NCI-H2081 (cell line): Measurements from ENCODE around the gene PCYT2.

Experiments used
- DNase-seq, 2 experiments: peaks; one replicate each; lab custom pipeline; 2025; lab: John Stamatoyannopoulos, UW

The PCYT2 gene

GRCh38 chr17:81942167-81942553 lies 31.0 kb upstream of the PCYT2 start:
- DNase-seq, result no peak

- DNase-seq, result no peak
Observed at GRCh38 chr17:81941484-81942166, 30.4 kb upstream of the PCYT2 start.

GRCh38 chr17:81940538-81941483 lies 29.6 kb upstream of the PCYT2 start:
- DNase-seq, result no peak

GRCh38 chr17:81939881-81940385 lies 28.7 kb upstream of the PCYT2 start:
- no peak for DNase-seq

GRCh38 chr17:81939218-81939617 lies 28.0 kb upstream of the PCYT2 start:
- DNase-seq, result no peak

- DNase-seq, result no peak
Observed at GRCh38 chr17:81935709-81936084, 24.5 kb upstream of the PCYT2 start.

- DNase-seq, result no peak
Observed at GRCh38 chr17:81934850-81935708, 23.9 kb upstream of the PCYT2 start.

GRCh38 chr17:81934098-81934757 lies 23.0 kb upstream of the PCYT2 start:
- no peak for DNase-seq

- DNase-seq, result no peak
Observed at GRCh38 chr17:81933178-81933699, 22.0 kb upstream of the PCYT2 start.

- no peak for DNase-seq
Observed at GRCh38 chr17:81932333-81932983, 21.3 kb upstream of the PCYT2 start.

GRCh38 chr17:81931557-81932332 lies 20.5 kb upstream of the PCYT2 start:
- DNase-seq, result peak in 1 of 2 experiments; percentile 50

GRCh38 chr17:81931189-81931556 lies 20.0 kb upstream of the PCYT2 start:
- DNase-seq, result no peak

GRCh38 chr17:81930142-81931125 lies 19.2 kb upstream of the PCYT2 start:
- DNase-seq, result no peak

GRCh38 chr17:81929253-81930141 lies 18.3 kb upstream of the PCYT2 start:
- DNase-seq, result no peak

- peak; percentile 36 to 63 for DNase-seq
Observed at GRCh38 chr17:81928544-81929252, 17.5 kb upstream of the PCYT2 start.

GRCh38 chr17:81927653-81928543 lies 16.7 kb upstream of the PCYT2 start, which contains the start of gene MAFG:
TSS of gene MAFG (minus strand) at chr17:81927735. CDS start at chr17:81923185, 4,550 bp downstream.
- peak; percentile 98 for DNase-seq
